ENCODE measurements around the gene DRICH1. TPM values are rescaled to one million over a fixed set of nuclear protein-coding genes. Genes with fewer than 3 reads are reported as not detected.

DRICH1 gene
- total RNA-seq, 4 donors from 2014 or later, result 0.48 to 7.8 (median 0.82) TPM; not detected in 1

- TF ChIP-seq POLR2AphosphoS5 (IDR thresholded peaks at IDR 0.05) (no peak), POLR2A (IDR thresholded peaks at IDR 0.05) (no peak)
- intact Hi-C loops (cut with DNase I; ENCODE audit: low total_unique reads), result no loop called here
Observed at GRCh38 chr22:23581260-23581650, 50.9 kb downstream of the DRICH1 start.

DNA sequence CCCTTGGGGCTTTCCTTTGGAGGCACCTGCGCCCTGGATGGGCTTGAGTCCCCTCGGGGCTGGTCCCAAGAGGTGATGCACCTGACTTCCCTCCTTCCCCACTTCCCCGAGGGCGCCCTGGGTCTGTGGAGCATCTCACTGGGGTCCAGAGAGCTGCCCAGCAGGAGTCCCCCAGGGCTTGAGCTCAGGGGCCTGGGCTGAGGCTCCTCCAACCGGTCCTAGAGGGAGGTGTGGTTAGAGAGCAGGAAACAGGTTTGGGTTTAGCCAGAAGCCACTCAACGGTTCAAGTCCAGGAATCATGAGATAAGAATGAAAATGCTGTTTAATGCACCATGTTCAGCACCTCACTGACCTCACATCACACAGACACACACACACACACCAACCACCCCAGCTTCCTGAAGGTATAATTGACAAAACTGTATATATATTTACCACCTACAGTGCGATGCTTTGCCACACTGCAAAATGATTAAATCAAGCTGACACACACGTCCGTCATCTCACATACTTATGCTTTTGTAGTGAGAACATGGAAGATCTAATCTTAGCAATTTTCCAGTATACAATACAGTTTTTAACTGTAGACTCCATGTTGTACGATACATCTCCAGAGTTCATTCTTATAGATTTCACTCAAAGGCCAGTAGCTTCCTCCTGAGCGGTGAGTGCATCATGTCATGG, 51.4 kb downstream of the DRICH1 start:
- Histone ChIP-seq H3K27me3 (no peaks in the 10 kb centered on the region), H3K4me1 (no peaks in the 10 kb centered on the region), H3K9me3 (no peaks in the 10 kb centered on the region), H3K36me3 (no peaks in the 10 kb centered on the region), H3K27ac (no peak overlapping the region), H3K4me3 (no peak overlapping the region)
- 54 to 68% methylated on average over 3 to 11 of the region's 11 CpGs for WGBS, 2 donors (ENCODE audit: low coverage in 1 of 2)
- no peak for TF ChIP-seq CTCF (IDR thresholded peaks at IDR 0.05)
- no peak for TF ChIP-seq POLR2AphosphoS5 (IDR thresholded peaks at IDR 0.05)
- TF ChIP-seq EP300 (IDR thresholded peaks at IDR 0.05; ENCODE audit: low read depth), result no peak
- TF ChIP-seq POLR2A (IDR thresholded peaks at IDR 0.05), result no peak
- intact Hi-C loops (cut with DNase I; ENCODE audit: low total_unique reads) (no loop called here), in situ Hi-C loops (cut with MboI; ENCODE audit: low pct_ligation_motif_present in 1 of 4, low pct_unique_long_range_greater_than_20kb in 1 of 4, low sequenced_read_pairs in 3 of 4) (loop anchor here in 1 of 4 donors (25.0 kb wide), 1 partner anchor 168 kb away; no protein-coding TSS in a partner anchor)
- DNase-seq, result no peak

More at GRCh38 chr22:23581260-23581650, 50.9 kb downstream of the DRICH1 start:
- Histone ChIP-seq H3K36me3 (no peaks in the 10 kb centered on the region), H3K4me1 (no peaks in the 10 kb centered on the region), H3K4me3 (no peak overlapping the region), H3K27ac (no peak overlapping the region), H3K27me3 (no peaks in the 10 kb centered on the region), H3K9me3 (no peaks in the 10 kb centered on the region)
- in situ Hi-C loops (cut with MboI; ENCODE audit: low pct_ligation_motif_present in 1 of 4, low pct_unique_long_range_greater_than_20kb in 1 of 4, low sequenced_read_pairs in 3 of 4), result loop anchor here in 1 of 4 donors (25.0 kb wide), 1 partner anchor 169 kb away; no protein-coding TSS in a partner anchor
- DNase-seq, result no peak
- WGBS, 2 donors (ENCODE audit: low coverage in 1 of 2), result 64% methylated on average over 8 of the region's 8 CpGs; no CpG with 5 or more reads in 1 of the 2 donors

DNA sequence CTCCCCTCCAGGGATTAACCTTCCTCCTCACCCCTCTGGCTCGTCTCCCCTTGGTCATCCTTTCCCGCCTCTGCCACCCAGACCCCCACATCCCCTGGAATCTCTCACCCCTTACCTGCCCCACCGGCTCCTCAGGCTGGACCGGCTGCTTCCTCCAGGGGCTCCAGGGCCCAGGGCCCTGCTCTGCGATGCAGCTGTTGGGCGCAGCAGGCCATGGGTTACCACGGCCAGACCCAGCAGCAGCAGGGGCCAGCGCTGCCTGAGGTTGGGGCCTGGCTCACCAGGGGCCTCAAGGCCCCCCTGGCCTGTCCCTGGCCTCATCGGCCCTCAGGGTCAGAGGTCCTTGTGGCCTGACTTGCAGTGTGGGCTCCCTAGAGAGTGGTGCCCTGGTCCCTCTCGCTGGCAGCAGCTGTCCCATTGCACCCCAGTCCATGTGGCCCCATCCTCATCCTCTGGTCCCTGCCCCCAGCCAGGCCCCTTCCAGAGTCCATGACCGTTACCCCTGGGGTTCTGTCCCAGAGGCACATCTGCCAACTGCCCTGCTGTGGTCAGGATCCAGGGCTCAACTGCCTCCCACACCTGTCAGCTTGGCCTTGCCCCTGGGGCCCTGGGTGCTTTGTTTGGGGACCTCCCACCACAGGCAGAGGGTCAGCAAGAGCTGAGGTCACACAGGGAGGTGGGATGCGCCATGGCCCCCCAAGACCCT, 52.1 kb downstream of the DRICH1 start, which contains the start of gene IGLL1:
IGLL1 (minus strand) TSS at position 421 of the 706 bp plus-strand sequence; CDS start at position 321, 100 bp downstream.
- intact Hi-C loops (cut with DNase I; ENCODE audit: low total_unique reads) (no loop called here), in situ Hi-C loops (cut with MboI; ENCODE audit: low pct_ligation_motif_present in 1 of 4, low pct_unique_long_range_greater_than_20kb in 1 of 4, low sequenced_read_pairs in 3 of 4) (loop anchor here in 1 of 4 donors (25.0 kb wide), 1 partner anchor 168 kb away; no protein-coding TSS in a partner anchor)
- H3K27ac ChIP-seq, result no peak within 1 kb of the TSS
- WGBS, 2 donors (ENCODE audit: low coverage in 1 of 2), result 74% methylated on average over 12 of the region's 12 CpGs; no CpG with 5 or more reads in 1 of the 2 donors
- no peaks in the 10 kb centered on the region for H3K27me3 ChIP-seq
- H3K4me1 ChIP-seq, result no peaks in the 10 kb centered on the region
- H3K4me3 ChIP-seq, result no peak within 1 kb of the TSS
- no peaks in the 10 kb centered on the region for H3K36me3 ChIP-seq
- no peaks in the 10 kb centered on the region for H3K9me3 ChIP-seq
- DNase-seq, result no peak
- no peak for TF ChIP-seq EP300 (IDR thresholded peaks at IDR 0.05; ENCODE audit: low read depth)
- no peak for TF ChIP-seq POLR2A (IDR thresholded peaks at IDR 0.05)
- no peak for TF ChIP-seq CTCF (IDR thresholded peaks at IDR 0.05)
- TF ChIP-seq POLR2AphosphoS5 (IDR thresholded peaks at IDR 0.05), result no peak

DNA sequence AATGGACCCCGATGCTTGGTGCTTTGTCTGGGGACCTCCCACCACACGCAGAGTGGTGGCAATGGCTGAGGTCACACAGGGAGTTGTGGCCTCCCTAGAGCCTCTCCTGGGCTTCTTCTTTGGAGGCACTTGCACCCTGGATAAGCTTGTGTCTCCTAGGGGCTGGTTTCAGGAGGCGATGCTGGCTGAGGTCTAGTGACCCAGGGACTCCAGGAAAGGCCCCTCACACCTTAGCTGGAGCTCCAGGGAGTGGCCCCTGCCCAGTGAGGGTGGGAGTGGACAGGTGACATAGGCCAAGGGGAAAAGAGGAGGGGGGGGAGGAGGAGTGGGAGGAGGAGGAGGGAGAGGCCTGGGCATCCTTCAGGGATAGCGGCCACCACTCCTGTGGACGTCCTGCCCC, 52.8 kb downstream of the DRICH1 start:
- 20 to 76% methylated on average over 1 to 5 of the region's 5 CpGs for WGBS, 2 donors (ENCODE audit: low coverage in 1 of 2)
- in situ Hi-C loops (cut with MboI; ENCODE audit: low pct_ligation_motif_present in 1 of 4, low pct_unique_long_range_greater_than_20kb in 1 of 4, low sequenced_read_pairs in 3 of 4), result loop anchor here in 1 of 4 donors (25.0 kb wide), 1 partner anchor 167 kb away; no protein-coding TSS in a partner anchor
- intact Hi-C loops (cut with DNase I; ENCODE audit: low total_unique reads), result no loop called here
- TF ChIP-seq POLR2A (IDR thresholded peaks at IDR 0.05), result no peak
- no peak for TF ChIP-seq CTCF (IDR thresholded peaks at IDR 0.05)
- no peak for TF ChIP-seq EP300 (IDR thresholded peaks at IDR 0.05; ENCODE audit: low read depth)
- no peak for TF ChIP-seq POLR2AphosphoS5 (IDR thresholded peaks at IDR 0.05)
- Histone ChIP-seq H3K27ac (no peak overlapping the region), H3K4me1 (no peaks in the 10 kb centered on the region), H3K4me3 (no peak overlapping the region), H3K9me3 (no peaks in the 10 kb centered on the region), H3K27me3 (no peaks in the 10 kb centered on the region), H3K36me3 (no peaks in the 10 kb centered on the region)
- no peak for DNase-seq
